ENCODE measurements around the gene FANCC. TPM values are rescaled to one million over a fixed set of nuclear protein-coding genes. Genes with fewer than 3 reads are reported as not detected.

The FANCC gene
- polyA plus RNA-seq, 1 of the 3 experiments (the other 2 are of a cell fraction), result 3.5 TPM

DNA sequence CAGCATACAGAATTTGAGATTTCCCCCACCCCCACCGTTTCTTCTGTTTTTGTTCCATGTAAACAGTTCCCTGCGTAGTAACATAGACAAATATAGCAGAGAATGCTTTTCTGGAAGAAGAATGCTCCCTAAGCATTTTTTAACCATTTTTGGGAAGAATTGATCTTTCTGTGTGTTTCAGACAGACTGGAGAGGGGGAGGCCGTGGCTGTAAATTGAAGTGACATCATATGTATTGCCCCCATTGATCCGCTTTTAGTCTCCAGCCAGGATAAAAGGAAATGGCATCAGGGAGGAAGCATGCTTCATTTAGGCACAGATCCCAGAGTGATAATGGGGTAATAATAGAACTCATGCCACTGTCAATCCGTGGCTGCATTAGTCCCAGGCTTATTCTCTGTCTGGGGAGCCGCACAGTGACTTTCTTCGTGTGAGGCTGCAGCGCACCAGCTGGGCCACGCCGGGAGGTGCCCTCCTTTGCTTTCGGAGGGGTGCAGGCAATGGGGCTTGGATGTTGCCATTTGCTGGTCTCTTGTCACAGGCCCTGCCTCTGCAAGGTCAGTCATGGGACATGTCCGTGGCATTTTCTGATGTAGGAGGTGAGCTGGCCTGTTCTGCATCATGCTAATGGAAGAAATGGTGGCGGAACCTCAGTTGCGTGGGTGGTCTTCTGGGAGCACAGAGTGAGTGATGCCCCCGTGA, 261.5 kb downstream of the FANCC start (continued):
- no peak for TF ChIP-seq SIN3A (IDR thresholded peaks at IDR 0.05; ENCODE audit: borderline replicate concordance, low read depth, low read length)
- TF ChIP-seq FOXM1 (IDR thresholded peaks at IDR 0.05; ENCODE audit: low read depth), result no peak
- TF ChIP-seq JUND (IDR thresholded peaks at IDR 0.05), result no peak; the same call in 1 of the 2 replicates
- TF ChIP-seq, protein P1, sequence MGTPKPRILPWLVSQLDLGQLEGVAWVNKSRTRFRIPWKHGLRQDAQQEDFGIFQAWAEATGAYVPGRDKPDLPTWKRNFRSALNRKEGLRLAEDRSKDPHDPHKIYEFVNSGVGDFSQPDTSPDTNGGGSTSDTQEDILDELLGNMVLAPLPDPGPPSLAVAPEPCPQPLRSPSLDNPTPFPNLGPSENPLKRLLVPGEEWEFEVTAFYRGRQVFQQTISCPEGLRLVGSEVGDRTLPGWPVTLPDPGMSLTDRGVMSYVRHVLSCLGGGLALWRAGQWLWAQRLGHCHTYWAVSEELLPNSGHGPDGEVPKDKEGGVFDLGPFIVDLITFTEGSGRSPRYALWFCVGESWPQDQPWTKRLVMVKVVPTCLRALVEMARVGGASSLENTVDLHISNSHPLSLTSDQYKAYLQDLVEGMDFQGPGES (IDR thresholded peaks at IDR 0.05; ENCODE audit: low read depth, low read length), result no peak
- no peak; the same call in 1 of the 2 replicates for TF ChIP-seq POLR2AphosphoS5 (IDR thresholded peaks at IDR 0.05; ENCODE audit: low read depth, low read length)
- peak; percentile 24; the same call in 1 of the 2 replicates for TF ChIP-seq FOSL2 (IDR thresholded peaks at IDR 0.05; ENCODE audit: borderline replicate concordance, low read depth)
- TF ChIP-seq TEAD4 (IDR thresholded peaks at IDR 0.05; ENCODE audit: borderline replicate concordance, insufficient read depth), result 0 out of 2 replicates have a peak, but pooled peaks have one; percentile 7
- TF ChIP-seq, protein P2, sequence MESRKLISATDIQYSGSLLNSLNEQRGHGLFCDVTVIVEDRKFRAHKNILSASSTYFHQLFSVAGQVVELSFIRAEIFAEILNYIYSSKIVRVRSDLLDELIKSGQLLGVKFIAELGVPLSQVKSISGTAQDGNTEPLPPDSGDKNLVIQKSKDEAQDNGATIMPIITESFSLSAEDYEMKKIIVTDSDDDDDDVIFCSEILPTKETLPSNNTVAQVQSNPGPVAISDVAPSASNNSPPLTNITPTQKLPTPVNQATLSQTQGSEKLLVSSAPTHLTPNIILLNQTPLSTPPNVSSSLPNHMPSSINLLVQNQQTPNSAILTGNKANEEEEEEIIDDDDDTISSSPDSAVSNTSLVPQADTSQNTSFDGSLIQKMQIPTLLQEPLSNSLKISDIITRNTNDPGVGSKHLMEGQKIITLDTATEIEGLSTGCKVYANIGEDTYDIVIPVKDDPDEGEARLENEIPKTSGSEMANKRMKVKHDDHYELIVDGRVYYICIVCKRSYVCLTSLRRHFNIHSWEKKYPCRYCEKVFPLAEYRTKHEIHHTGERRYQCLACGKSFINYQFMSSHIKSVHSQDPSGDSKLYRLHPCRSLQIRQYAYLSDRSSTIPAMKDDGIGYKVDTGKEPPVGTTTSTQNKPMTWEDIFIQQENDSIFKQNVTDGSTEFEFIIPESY (IDR thresholded peaks at IDR 0.05; ENCODE audit: borderline replicate concordance, low read depth), result no peak

DNA sequence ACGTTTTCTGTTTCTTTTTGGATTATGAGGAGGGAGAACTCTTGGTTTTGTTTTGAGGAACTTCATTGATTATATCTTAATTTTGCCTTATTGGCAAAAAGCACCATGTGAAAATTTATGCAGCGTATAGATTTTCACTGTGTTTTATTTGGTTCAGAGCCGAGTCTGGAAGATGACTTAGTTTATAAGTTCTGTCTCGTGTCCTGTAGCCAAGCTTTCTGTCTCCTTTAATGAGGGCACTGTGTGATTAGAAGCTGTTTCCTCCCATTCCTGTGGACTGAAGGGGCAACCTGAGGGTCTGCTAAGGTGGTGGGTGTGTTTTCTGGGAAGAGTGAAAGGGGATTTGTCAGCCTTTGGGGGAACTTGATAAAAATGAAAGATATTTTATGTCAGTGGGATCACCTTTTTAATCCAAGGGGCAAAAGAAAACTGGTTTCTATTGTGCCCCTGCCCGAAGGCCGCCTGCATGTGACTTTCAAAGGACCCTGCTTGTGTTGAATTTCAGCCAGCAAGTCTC, 262.1 kb downstream of the FANCC start:
- Histone ChIP-seq H3K4me3 (ENCODE audit: low read depth in 2 of 2, low read length in 1 of 2) (peak overlapping the region; percentile 14 to 59; a peak in 3 of 4 replicates), H3K36me3 (replicated peaks in 1 of 2; ENCODE audit: control insufficient read depth in 1 of 2, insufficient read depth in 2 of 2, low read length in 1 of 2) (peaks cover 20 to 35% of the 10 kb centered on the region in 2 experiments), H2AFZ (ENCODE audit: low read depth) (no peak overlapping the region), H3K27ac (ENCODE audit: low read depth in 2 of 2, low read length in 1 of 2) (peak overlapping the region; percentile 83 to 96), H3K9me3 (no peaks in the 10 kb centered on the region), H3F3A (replicated peaks; ENCODE audit: insufficient read depth) (peaks cover 27% of the 10 kb centered on the region), H3K27me3 (ENCODE audit: insufficient read depth) (no peaks in the 10 kb centered on the region), H4K20me1 (ENCODE audit: insufficient read depth) (peaks cover 48% of the 10 kb centered on the region), H3K9me2 (no peaks in the 10 kb centered on the region), H3K4me2 (peak overlapping the region; percentile 87), H3K9ac (peak overlapping the region; percentile 71), H3K79me2 (ENCODE audit: insufficient read depth) (peaks cover 100% of the 10 kb centered on the region), H3K4me1 (ENCODE audit: control insufficient read depth in 1 of 2, insufficient read depth in 2 of 2, low read depth in 1 of 2, low read length in 1 of 2) (peaks cover 52 to 59% of the 10 kb centered on the region in 2 experiments)
- TF ChIP-seq GATA2 (CRISPR knock-in tag; IDR thresholded peaks at IDR 0.05) (no peak), GABPA (IDR thresholded peaks at IDR 0.05; ENCODE audit: low read depth) (no peak), TEAD4 (IDR thresholded peaks at IDR 0.05; ENCODE audit: borderline replicate concordance, insufficient read depth) (no peak), ELF1 (IDR thresholded peaks at IDR 0.05) (no peak), RXRA (IDR thresholded peaks at IDR 0.05; ENCODE audit: borderline replicate concordance, low read depth) (no peak), NFIC (IDR thresholded peaks at IDR 0.05; ENCODE audit: borderline replicate concordance) (no peak), NRF1 (IDR thresholded peaks at IDR 0.05; ENCODE audit: low read depth, low read length) (no peak), POLR2AphosphoS5 (IDR thresholded peaks at IDR 0.05; ENCODE audit: low read depth, low read length) (no peak), TCF12 (IDR thresholded peaks at IDR 0.05) (no peak), SMC3 (IDR thresholded peaks at IDR 0.05; ENCODE audit: low read depth, low read length) (no peak), RFX5 (IDR thresholded peaks at IDR 0.05; ENCODE audit: low read length) (no peak), RCOR1 (IDR thresholded peaks at IDR 0.05; ENCODE audit: low read length) (no peak), TAF1 (IDR thresholded peaks at IDR 0.05; ENCODE audit: borderline replicate concordance, low read depth, low read length) (no peak)
- TF ChIP-seq, protein P3, sequence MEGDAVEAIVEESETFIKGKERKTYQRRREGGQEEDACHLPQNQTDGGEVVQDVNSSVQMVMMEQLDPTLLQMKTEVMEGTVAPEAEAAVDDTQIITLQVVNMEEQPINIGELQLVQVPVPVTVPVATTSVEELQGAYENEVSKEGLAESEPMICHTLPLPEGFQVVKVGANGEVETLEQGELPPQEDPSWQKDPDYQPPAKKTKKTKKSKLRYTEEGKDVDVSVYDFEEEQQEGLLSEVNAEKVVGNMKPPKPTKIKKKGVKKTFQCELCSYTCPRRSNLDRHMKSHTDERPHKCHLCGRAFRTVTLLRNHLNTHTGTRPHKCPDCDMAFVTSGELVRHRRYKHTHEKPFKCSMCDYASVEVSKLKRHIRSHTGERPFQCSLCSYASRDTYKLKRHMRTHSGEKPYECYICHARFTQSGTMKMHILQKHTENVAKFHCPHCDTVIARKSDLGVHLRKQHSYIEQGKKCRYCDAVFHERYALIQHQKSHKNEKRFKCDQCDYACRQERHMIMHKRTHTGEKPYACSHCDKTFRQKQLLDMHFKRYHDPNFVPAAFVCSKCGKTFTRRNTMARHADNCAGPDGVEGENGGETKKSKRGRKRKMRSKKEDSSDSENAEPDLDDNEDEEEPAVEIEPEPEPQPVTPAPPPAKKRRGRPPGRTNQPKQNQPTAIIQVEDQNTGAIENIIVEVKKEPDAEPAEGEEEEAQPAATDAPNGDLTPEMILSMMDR (IDR thresholded peaks at IDR 0.05), result no peak
- TF ChIP-seq, protein P4, sequence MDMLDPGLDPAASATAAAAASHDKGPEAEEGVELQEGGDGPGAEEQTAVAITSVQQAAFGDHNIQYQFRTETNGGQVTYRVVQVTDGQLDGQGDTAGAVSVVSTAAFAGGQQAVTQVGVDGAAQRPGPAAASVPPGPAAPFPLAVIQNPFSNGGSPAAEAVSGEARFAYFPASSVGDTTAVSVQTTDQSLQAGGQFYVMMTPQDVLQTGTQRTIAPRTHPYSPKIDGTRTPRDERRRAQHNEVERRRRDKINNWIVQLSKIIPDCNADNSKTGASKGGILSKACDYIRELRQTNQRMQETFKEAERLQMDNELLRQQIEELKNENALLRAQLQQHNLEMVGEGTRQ (IDR thresholded peaks at IDR 0.05; ENCODE audit: borderline replicate concordance, low read depth, low read length), result no peak
- TF ChIP-seq, protein P5, sequence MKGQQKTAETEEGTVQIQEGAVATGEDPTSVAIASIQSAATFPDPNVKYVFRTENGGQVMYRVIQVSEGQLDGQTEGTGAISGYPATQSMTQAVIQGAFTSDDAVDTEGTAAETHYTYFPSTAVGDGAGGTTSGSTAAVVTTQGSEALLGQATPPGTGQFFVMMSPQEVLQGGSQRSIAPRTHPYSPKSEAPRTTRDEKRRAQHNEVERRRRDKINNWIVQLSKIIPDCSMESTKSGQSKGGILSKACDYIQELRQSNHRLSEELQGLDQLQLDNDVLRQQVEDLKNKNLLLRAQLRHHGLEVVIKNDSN (IDR thresholded peaks at IDR 0.05; ENCODE audit: borderline replicate concordance, low read depth), result no peak
- TF ChIP-seq, protein P2 (IDR thresholded peaks at IDR 0.05; ENCODE audit: borderline replicate concordance, low read depth), result no peak
- CTCF ChIA-PET, result interaction anchor here (0.6 kb wide), 1 partner anchor 214 kb away, joined by 3 read pairs; no protein-coding TSS in a partner anchor
- 7% methylated on average over 6 of the region's 6 CpGs for WGBS (ENCODE audit: low lambda C conversion rate)
- no peak for DNase-seq
- POLR2A ChIA-PET, result no interaction called here
